Measurements from ENCODE around the gene GSE1. TPM values are rescaled to one million over a fixed set of nuclear protein-coding genes. Genes with fewer than 3 reads are reported as not detected.

Gene GSE1
- total and polyA plus RNA-seq, 9 of the 15 experiments (the other 6 are each of a cell fraction or from before 2014, with no cell fraction given) = 12.2 to 244 (median 57.9) TPM

DNA sequence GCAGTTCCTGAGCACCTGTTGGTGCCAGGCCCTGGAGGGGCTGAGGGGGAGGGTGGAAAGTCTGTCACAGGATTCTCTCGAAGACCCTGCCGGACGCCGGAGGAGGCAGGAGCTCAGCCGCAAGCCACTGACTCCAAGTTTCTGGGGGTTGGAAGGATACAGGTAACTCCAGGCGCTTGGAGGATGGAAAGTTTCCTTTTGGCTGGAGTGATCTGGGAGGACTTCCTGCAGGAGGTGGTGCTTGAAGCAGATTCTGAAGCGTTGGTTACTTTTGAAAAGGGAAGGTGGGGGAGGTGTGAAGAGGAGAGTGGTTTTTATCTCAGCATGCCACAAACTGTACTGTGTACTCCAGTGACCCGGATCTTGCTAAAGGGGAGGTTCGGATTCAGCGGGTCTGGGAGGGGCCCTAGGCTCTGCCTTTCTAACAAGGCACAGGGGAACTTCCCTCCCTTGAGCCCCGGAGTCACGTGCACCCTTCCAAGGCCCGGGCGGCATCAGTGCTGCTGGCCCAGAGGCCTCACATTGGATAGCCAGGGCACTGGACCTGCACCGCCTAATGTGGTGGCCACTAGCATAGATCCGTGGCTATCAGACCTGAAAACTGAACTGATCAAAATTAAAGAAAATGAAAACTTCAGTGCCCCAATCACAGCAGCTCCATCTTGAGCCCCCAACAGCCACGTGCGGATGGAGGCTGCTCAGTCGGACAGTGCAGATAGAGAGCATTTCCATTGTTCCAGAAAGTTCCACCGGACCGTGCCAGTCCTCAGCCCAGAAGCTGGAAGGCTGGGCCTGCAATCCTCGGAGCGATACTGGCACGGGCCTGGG is 42.2 kb upstream of the GSE1 start (continued):
- TF ChIP-seq, protein P1, sequence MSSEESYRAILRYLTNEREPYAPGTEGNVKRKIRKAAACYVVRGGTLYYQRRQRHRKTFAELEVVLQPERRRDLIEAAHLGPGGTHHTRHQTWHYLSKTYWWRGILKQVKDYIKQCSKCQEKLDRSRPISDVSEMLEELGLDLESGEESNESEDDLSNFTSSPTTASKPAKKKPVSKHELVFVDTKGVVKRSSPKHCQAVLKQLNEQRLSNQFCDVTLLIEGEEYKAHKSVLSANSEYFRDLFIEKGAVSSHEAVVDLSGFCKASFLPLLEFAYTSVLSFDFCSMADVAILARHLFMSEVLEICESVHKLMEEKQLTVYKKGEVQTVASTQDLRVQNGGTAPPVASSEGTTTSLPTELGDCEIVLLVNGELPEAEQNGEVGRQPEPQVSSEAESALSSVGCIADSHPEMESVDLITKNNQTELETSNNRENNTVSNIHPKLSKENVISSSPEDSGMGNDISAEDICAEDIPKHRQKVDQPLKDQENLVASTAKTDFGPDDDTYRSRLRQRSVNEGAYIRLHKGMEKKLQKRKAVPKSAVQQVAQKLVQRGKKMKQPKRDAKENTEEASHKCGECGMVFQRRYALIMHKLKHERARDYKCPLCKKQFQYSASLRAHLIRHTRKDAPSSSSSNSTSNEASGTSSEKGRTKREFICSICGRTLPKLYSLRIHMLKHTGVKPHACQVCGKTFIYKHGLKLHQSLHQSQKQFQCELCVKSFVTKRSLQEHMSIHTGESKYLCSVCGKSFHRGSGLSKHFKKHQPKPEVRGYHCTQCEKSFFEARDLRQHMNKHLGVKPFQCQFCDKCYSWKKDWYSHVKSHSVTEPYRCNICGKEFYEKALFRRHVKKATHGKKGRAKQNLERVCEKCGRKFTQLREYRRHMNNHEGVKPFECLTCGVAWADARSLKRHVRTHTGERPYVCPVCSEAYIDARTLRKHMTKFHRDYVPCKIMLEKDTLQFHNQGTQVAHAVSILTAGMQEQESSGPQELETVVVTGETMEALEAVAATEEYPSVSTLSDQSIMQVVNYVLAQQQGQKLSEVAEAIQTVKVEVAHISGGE (CRISPR knock-in tag; IDR thresholded peaks at IDR 0.05) = no peak
- TF ChIP-seq POLR2G (IDR thresholded peaks at IDR 0.05; ENCODE audit: low read depth, low read length) = peak; percentile 70
- TF ChIP-seq CBFB (CRISPR knock-in tag; IDR thresholded peaks at IDR 0.05) = no peak
- no peak for TF ChIP-seq CSDE1 (IDR thresholded peaks at IDR 0.05)
- peak; percentile 56 for TF ChIP-seq SAP30 (IDR thresholded peaks at IDR 0.05; ENCODE audit: borderline replicate concordance, insufficient read depth, low read depth, low read length, poor library complexity, severe bottlenecking)
- no peak for TF ChIP-seq HDAC6 (IDR thresholded peaks at IDR 0.05; ENCODE audit: low read depth, low read length)
- TF ChIP-seq YY1 (IDR thresholded peaks at IDR 0.05; ENCODE audit: borderline replicate concordance in 1 of 3, control insufficient read depth in 1 of 3, extremely low read depth in 1 of 3, insufficient read depth in 3 of 3, insufficient read length in 1 of 3, insufficient replicate concordance in 2 of 3, low read depth in 1 of 3, low read length in 2 of 3) = no peak
- peak; percentile 87 for TF ChIP-seq SOX6 (IDR thresholded peaks at IDR 0.05)
- TF ChIP-seq ZFP30 (CRISPR knock-in tag; IDR thresholded peaks at IDR 0.05; ENCODE audit: borderline replicate concordance) = no peak
- TF ChIP-seq, protein P2, sequence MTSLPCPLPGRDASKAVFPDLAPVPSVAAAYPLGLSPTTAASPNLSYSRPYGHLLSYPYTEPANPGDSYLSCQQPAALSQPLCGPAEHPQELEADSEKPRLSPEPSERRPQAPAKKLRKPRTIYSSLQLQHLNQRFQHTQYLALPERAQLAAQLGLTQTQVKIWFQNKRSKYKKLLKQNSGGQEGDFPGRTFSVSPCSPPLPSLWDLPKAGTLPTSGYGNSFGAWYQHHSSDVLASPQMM (CRISPR knock-in tag; IDR thresholded peaks at IDR 0.05) = no peak
- no peak for TF ChIP-seq RFX7 (CRISPR knock-in tag; IDR thresholded peaks at IDR 0.05)
- no peak for TF ChIP-seq SRSF3 (IDR thresholded peaks at IDR 0.05; ENCODE audit: insufficient read depth, low read length)
- TF ChIP-seq, protein P3, sequence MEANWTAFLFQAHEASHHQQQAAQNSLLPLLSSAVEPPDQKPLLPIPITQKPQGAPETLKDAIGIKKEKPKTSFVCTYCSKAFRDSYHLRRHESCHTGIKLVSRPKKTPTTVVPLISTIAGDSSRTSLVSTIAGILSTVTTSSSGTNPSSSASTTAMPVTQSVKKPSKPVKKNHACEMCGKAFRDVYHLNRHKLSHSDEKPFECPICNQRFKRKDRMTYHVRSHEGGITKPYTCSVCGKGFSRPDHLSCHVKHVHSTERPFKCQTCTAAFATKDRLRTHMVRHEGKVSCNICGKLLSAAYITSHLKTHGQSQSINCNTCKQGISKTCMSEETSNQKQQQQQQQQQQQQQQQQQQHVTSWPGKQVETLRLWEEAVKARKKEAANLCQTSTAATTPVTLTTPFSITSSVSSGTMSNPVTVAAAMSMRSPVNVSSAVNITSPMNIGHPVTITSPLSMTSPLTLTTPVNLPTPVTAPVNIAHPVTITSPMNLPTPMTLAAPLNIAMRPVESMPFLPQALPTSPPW (CRISPR knock-in tag; IDR thresholded peaks at IDR 0.05) = peak; percentile 84
- no peak for TF ChIP-seq FOS (IDR thresholded peaks at IDR 0.05; ENCODE audit: extremely low read depth, insufficient read length)
- TF ChIP-seq, protein P4, sequence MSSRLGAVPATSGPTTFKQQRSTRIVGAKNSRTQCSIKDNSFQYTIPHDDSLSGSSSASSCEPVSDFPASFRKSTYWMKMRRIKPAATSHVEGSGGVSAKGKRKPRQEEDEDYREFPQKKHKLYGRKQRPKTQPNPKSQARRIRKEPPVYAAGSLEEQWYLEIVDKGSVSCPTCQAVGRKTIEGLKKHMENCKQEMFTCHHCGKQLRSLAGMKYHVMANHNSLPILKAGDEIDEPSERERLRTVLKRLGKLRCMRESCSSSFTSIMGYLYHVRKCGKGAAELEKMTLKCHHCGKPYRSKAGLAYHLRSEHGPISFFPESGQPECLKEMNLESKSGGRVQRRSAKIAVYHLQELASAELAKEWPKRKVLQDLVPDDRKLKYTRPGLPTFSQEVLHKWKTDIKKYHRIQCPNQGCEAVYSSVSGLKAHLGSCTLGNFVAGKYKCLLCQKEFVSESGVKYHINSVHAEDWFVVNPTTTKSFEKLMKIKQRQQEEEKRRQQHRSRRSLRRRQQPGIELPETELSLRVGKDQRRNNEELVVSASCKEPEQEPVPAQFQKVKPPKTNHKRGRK (tag; IDR thresholded peaks at IDR 0.05) = no peak
- TF ChIP-seq, protein P5, sequence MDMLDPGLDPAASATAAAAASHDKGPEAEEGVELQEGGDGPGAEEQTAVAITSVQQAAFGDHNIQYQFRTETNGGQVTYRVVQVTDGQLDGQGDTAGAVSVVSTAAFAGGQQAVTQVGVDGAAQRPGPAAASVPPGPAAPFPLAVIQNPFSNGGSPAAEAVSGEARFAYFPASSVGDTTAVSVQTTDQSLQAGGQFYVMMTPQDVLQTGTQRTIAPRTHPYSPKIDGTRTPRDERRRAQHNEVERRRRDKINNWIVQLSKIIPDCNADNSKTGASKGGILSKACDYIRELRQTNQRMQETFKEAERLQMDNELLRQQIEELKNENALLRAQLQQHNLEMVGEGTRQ (CRISPR knock-in tag; IDR thresholded peaks at IDR 0.05) = no peak
